H1 (cell line): ENCODE data around the gene CREG2. TPM values are rescaled to one million over a fixed set of nuclear protein-coding genes. Genes with fewer than 3 reads are reported as not detected.

Experiments used
- RNF2 ChIP-seq: fragments of 200-900, 300-1000 bp; sonication (generic); IDR thresholded peaks from 2 replicates; pipeline ENCODE4 v1.7.1; 2016; ENCODE audit warnings: borderline replicate concordance, low read depth, mild to moderate bottlenecking, antibody characterized with exemption, low read length; ENCODE audit not compliant: poor library complexity, severe bottlenecking; ENCODE audit errors: missing control alignments
- polyA plus RNA-seq, 7 experiments: library from polyadenylated mRNA; depleted of rRNA in 3 of 7; stranded (reverse) in 5 of 7; unstranded in 2 of 7; fragments of >200 nt in 5 of 7; fragments of 200-250 nt in 2 of 7; gene quantifications; 1 replicate in 5 of 7; 2 replicates in 1 of 7; 4 replicates in 1 of 7; pipeline versions ENCODE4 v1.2.1 to v1.2.3, GENCODE V29; 2011 to 2013; ENCODE audit warnings: missing spikeins in 2 of 7, mixed read lengths in 2 of 7
- total RNA-seq: library from RNA; stranded (reverse); fragmentation: NEBNext Ultra II Directional; extraction: Animal tissue kit (Norgen Biotek cat#: 25700); gene quantifications from 2 replicates; pipeline ENCODE4 v1.2.1, GENCODE V29; 2021

The CREG2 gene
- total and polyA plus RNA-seq, 2 of the 8 experiments (the other 6 are each of a cell fraction or from before 2014, with no cell fraction given) = 2.0 to 2.2 TPM

- no peak for TF ChIP-seq RNF2
These were observed 87.7 kb downstream of the CREG2 start (continued) for GRCh38 chr2:101299604-101300003.
